PC-3 (cell line): Measurements from ENCODE around the gene WSCD2.

Experiments
- CTCF ChIP-seq: fragments of 300-600 bp; sonication (generic); conservative IDR thresholded peaks from 2 replicates; pipeline ENCODE4 v1.5.1; 2017; ENCODE audit warnings: antibody characterized with exemption, low read depth, mild to moderate bottlenecking, low read length
- EZH2 ChIP-seq: fragments of 300-600 bp; sonication (generic); IDR thresholded peaks from one replicate; pipeline ENCODE4 v1.6.1; 2017; ENCODE audit warnings: antibody characterized with exemption, mild to moderate bottlenecking, low read length; ENCODE audit not compliant: unreplicated experiment

GRCh38 chr12:108234158-108234557, 105.1 kb downstream of the WSCD2 start:
- no peak for TF ChIP-seq EZH2
- TF ChIP-seq CTCF: no peak
